GM18520 (cell line): Measurements from ENCODE around the gene SELENOS.
"Not testable (repeated sequence)": the region's sequence is repeated elsewhere in the genome, so short reads cannot be mapped to it uniquely, and the experiment has no call there.

Source experiments
- ATAC-seq: cut with Tn5 transposase; IDR thresholded peaks from one replicate; pipeline ENCODE4 v1.9.1; 2021; ENCODE audit not compliant: unreplicated experiment

The SELENOS gene

DNA sequence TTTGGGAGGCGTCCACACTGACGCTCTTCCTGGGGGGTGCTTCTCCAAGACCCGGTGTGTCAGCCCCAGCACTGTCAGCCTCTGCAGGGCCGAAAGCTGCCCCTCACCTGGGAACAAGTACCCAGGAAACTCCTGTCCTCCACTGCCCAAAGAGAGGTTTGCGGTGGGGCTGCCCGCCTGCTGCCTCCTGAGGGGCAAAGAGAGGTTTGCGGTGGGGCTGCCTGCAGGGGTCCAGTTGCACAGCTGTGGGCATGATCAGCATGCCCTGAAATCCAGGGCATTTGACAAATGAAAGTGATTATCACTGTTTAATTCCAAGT is 32.8 kb upstream of the SELENOS start:
- no peak for ATAC-seq

DNA sequence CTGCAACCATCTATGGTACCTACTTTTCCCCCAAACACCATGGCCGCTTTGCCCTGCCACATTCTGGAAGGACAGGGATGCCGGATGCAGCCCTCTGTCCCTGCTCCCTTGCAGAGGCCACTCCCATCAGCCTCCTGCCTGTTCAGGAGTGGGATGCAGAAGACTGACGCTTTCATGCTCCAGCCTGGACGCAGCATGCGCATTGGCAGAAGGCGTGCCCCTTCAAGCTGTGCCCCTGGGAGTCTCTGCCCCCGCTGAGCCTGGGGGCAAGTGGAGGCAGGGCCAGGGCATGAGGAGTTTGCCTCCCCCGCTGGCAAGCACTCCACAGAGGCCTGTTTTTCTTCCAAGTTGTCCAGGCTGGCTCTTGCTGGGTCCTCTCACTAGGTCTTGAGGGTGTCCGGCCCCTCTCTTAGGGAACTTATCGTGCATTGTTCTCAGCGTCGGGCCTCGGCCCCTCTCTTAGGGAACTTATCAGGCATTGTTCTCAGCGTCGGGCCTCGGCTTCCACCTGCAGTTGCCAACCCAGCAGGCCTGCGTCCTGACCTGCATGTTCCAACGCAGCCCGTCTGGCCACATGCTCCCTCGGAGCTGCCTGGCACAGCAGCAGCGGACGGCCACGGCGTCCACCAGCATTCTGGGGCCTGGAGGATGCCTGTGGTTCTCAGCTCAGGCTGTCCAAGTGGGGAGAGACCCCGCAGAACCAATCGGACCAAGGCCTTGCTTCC is 32.3 kb upstream of the SELENOS start:
- ATAC-seq: no peak

DNA sequence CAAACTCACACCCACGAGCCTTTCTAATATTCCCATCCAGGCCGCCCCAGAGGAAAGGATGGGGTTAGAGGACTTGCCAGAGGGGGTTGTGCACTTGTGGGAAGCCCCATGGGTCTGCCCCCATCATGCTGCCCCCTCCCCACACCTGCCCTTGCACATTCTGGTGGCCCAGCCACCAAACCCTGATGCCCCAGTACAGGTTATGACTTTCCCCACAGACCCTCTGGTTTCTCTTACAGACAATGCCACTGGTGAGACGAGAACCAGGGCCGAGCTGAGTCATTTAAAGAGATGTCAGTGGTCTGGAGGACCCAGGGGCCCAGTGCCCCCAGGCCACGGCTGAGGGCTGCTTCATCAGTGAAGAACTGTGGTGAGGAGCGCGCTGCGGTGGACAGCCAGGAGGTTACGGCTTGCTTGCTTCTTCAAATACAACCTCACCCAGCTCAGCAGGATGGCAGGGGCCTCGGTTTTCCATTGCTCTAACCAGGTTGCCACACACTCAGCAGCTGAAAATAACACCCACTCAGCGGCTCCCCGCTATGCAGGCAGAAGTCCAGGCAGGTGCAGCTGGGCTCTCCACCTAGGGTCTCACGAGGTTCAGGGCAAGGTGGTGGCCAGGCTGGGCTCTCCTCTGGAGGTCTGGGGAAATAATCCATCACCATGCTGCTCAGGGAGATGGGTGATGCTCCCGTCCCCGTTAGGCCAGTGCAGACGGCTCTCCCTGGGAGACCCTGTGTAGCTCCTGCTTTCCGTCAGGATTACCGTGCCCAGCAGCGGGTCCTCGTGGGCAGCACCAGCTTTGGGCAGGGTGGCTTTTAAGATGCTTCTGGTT is 31.5 kb upstream of the SELENOS start:
- no peak for ATAC-seq

DNA sequence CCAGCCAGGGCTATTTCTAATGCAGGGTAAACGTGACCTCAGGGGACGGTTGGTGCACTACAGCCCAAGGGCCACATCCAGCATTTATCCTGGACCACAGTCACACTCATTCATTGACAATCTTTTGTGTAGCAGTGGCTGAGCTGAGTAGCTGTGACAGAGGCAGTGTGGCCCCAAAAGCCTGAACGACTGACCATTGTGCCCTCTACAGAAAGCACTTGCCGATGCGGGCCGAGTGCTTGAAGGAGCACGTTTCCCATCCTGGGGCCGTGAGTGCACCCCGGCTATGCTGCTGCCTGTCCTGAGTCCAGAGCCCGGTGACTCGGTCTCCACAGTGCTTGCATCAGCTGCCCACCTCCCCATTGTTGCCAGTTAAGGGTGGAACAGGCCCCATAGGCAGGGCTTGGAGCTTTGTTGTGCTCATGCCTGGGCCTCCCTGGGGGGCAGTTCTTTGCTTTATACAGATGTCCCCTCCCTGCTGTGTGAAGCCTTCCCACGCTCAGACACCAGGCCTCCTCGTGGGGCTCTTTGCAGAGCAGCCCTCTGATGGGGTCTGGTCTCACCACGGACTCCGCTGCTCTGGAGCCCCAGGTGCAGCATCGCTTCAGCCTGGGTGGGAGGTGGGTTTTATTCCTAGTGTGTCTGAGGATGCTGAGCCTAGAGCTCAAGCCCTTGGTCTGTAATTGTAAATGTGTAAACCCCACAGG is 30.8 kb upstream of the SELENOS start:
- ATAC-seq: no peak

DNA sequence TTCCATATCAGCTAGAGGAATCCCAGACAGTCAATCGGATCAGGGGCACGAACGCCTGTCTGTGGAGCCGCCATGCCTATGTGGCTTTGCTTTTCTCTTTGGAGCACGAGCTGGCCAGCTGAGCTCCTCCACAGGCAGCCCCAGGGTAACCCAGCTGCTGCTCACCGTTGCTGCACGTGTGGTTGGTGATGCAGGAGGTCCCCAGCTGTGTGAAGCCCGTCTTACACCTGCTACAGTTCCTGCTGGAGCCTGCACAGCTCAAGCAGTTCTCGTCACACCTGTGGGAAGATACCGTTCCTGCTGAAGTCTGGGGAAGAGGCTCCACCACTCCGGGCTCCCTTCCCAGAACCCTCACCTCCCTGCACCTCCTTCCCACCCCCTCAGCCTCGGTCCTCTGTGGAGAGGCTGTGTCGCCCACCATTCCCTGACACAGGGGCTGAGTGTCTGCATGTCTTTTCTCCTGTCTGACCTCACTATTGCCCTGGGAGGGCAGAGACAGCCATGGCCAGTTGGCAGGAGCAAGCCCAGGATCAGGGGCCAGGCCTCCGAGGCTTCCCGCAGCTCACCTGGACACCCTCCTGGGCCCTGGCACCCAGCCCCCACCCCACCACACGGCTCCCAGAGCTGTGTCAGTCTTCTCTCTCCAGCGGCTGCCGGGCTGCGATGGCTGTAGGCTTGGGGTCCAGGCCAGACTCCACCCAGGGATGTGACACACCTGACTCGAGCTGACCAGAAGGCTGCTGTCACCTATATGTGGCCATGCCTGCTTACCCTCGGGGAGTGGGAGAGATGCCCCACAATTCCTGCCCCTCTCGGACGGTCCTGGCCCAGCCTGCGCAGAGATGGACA is 30.0 kb upstream of the SELENOS start:
- no peak for ATAC-seq

DNA sequence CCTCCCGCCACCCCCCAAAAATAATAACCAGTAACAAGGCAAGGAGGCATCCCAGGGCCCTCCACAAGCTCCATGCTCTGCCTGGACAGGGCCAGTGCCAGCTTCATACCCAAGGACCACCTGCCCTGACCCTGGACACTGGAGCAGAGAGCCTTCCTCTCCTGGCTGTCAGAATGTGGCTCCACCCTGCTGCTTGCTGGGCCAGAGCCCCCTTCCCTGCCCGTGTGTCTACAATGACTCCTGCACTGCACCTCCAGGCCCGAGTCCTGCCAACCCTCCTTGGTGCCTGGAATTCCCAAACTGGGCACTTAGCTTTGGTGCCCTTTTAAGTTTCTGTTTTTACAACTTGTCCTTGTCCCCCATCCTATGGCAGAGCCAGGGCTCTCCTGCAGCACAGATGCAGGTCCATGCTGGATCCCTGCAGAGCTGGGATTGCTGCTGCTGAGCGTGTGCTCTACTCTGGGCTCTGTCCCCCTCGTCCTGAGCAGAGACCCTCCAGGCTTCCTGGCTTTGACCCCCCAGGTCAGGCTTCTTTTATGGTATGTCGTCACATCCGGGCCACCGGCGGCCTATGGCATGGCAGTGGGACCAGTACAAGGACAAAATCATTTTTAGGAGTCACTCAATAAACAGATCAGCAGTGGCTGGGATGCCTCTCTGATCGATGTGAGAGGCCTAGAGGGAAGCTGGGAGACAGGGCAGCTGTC is 29.2 kb upstream of the SELENOS start:
- no peak for ATAC-seq

DNA sequence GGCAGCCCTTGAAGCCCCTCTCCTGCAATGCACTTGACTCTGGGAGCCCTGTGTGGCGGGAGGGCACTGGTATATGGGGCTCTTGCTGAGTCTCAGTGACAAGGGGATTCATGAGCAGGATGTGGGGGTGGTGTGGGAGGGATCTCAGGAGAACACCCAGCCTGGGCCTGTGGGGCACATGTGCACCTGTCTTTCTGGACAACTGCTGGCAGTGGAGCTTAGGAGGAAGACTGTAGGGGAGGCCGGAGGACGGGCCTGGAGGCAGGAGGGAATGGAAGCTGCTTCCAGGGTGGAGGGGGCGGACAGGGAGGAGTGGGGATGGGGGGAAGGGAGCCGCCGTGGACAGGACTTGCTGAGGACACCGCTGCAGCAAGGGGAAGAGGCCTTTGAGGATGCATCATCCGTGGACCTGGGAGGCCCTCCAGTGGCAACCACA is 28.6 kb upstream of the SELENOS start:
- no peak for ATAC-seq

DNA sequence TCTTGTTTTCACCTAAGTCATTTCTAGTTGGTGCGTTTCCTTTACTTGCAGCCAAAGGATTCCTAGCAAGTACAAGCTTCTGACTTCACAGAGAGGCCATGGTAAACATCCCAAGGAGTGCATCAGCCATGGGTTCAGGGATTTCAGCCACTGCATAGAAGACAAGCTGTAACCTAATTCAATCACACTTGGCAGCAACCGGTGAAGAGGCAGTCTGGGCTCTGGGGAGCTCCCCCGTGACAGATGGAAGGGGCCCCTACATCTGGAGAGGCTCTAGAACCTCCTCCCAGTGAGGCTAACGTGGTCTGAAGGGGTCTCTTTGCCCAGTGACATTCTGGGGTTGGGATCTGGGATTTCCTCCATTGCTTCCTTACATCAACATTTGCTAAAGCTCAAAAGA is 26.1 kb upstream of the SELENOS start:
- no peak for ATAC-seq

DNA sequence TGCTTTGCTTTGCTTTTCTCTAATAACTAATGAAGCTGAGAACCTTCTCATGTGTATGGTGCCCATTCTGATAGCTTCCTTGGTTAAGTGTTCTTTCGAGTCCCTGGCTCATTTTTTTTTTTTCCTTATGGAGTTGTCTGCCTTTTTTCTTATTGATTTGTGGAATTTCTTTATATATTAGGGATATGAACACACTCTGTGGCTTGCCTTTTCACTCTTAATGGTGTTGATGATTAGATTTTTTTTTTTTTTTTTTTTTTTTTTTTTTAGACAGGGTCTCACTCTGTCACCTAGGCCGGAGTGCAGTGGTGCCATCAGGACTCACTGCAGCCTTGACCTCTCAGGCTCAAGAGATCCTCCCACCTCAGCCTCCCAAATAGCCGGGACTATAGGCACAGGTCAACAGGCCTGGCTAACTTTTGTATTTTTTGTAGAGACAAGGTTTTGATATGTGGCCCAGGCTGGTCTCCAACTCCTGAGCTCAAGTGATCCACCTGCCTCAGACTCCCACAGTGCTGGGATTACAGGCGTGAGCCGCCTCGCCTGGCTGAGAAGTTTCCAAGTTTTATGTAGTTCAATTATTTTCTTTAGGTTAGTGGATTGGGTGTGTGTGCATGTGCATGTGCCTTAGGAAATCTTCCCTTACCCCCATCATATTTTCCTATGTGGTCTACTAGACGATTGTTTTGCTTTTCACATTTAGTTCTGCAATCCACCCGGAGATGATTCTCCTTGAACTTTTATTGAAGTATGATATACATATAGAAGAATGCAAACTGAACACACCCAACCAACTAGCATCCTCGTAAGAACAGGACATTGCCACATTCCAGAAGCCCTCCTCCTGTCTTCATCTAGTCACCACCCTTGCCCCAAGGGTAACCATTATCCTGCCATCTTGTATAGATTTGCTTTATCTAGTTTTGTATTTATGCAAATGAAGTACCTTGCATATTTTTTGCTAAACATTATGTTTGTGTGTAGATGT is 19.4 kb upstream of the SELENOS start:
- ATAC-seq: no peak

DNA sequence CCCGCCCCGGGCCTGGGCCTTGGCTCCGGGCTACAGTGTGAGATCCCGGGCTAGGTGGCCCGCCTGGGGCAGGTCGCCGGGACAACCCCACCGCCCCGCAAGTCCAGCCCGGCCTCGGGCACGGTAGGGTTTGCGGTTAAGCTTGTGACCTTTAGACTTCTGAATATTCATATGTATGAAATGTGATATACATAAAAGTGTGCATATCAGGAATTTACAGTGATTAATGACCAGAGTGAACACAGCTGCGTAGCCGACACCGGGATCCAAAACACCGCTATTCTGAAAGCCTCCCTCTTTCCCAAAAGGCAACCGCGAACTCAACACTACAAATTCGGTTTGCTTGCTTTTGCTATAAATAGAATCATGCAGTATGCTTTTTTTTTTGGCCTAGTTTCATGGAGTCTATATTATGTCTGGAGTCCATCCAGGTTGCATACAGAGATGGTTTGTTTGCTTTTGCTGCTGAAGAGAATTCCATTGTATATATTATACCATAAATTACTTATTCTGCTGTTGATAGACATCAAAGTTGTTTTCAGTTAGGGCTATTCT is 18.4 kb upstream of the SELENOS start:
- ATAC-seq: no peak

DNA sequence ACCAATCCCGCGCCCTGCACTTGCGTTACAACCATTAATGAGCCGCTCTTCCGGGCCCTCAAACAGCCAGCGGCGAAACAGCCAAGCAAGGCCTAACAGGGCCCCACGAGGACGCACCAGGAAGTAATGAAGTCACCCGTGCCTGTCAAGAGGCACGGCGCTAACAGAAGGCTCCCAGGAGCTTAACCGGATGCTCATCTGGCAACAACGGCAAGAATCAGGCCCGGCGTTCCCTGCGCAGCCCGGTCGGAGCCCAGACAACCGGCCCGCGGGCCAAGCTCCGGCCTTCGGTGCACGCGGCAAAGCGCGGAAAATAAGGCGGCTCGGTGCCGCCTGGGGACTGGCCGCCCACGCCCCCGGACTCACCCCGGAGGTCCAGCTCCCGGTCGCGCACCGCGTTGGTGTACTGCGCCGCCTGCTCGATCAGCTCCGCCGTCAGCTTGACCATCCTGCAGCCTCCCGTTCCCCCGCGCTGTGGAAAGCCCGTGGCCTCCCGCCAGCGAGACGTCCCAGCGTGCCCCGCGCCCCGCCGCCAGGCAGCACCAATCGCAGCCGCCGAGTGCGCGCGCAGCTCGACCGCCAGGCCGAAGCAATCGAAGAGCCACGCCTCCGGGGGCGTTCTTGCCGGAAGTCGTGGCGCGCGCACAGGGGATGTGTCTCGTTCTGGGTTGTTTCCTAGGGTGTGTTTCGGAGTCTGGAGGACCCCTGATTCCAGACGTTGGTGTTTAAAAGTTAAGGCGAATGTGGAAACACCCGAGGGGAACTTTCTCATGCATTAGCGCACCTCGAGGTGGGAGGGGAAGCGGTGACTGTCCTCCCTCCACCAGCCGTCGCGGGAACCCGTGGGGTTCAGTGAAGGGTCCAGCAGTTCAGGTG is 17.7 kb upstream of the SELENOS start, which contains the start of gene SNRPA1:
Gene SNRPA1 (minus strand): TSS at position 518 of the 876 bp plus-strand sequence. CDS start 70 bp downstream, at position 448.
- peak; percentile 69 for ATAC-seq

DNA sequence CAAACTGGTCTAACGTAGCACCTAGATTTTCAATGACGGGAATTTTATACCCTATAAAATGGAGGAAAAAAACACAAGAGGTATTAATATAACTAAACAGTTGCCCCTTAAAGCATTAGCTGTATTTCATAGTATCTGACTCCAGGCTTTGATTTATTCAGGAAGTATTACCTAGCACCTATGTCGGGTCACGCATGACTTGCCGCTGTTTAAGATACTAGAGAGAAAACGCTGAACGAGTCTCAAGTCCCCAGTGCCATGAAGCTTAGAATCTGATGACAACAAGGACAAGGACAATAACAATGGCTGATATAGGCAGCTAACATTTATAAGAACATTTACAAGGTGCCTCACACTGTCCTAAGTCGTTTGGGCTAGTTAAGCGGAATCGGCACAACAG is 15.8 kb upstream of the SELENOS start:
- no peak for ATAC-seq

DNA sequence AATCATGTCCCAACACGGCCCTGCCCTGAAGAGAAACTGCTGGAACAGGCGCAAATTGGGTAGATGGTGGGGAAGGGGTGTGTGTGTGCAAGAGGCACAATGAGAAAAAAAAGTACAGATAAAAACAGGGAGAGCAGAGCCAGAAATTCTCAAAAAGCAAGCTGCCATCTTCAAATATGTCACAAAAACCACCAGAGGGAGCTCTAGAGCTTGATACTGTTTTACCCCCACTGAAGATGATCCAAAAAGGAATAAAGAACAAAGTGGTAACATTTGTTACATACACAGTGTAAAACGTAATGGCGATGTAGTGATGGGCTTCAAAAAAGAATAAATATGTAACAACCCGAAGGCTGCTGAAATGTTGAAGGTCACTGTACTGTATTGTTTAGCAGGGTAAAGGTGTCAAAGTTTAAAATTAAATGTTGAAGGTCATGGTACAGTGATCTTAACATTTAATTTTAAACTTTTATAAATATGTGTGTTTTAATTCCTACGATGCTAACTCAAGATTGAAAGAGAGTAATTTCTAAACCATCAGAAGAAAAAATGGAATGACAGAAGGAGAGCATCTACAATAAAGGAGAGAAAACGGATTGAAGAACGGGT is 11.7 kb upstream of the SELENOS start:
- ATAC-seq: no peak

DNA sequence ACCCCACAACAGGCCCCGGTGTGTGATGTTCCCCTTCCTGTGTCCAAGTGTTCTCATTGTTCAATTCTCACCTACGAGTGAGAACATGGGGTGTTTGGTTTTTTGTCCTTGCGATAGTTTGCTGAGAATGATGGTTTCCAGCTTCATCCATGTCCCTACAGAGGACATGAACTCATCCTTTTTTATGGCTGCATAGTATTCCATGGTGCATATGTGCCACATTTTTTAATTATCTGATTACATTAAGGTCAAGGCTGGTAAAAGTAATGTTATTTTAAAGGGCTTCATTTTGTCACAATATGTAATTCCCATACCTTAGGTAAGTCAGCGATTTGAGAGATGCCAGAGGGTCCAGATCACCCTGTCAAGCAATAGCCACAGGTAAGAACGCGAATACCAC is 10.1 kb upstream of the SELENOS start:
- ATAC-seq: not testable (repeated sequence)

DNA sequence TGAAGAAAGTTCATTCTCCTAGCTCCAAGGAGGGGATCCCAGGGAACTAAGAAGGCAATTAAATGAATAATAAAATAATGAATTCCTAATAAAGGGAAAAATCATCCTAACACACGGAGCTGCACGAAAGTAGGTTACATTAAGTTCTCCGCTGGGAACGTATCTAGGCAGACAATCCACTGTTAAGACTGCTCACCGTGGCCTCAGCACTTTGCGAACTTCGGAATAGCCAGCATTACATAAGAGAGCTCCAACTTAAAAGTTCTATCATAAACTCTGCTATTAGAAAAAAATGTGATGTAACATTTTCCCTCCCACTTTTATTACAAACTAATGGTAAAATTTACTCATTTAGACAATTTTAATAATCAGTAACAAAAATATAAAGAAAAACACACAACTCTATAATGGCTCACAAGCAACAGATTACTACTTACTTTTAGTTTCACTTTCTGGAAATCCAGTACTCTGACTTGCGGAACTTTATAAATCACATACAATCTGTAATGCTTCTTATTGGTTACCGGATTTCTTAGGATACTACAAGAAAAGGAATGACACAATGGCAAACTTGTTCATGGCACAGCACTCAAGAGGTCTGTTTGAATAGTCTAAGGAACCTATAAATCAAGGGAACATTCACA is 9.3 kb upstream of the SELENOS start:
- no peak for ATAC-seq

DNA sequence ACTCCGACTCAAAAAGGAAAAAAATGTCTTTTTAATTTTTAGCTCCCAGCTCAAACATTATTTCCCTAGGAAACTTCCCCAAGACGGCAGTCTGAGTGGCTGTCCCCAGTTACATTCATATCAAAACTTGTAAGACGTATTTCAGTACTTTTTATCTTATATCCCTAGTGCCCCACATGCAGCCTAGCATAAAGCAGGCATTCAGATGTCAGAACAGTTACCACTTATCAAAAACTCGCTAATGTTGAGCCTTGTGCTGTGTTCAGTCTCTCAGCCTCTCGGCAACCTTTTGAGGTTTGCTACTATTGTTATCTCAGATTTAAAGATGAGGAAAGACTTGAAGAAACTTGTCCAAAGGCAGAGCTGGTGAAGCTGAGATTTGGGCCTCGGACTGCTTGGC is 6.6 kb upstream of the SELENOS start:
- no peak for ATAC-seq

DNA sequence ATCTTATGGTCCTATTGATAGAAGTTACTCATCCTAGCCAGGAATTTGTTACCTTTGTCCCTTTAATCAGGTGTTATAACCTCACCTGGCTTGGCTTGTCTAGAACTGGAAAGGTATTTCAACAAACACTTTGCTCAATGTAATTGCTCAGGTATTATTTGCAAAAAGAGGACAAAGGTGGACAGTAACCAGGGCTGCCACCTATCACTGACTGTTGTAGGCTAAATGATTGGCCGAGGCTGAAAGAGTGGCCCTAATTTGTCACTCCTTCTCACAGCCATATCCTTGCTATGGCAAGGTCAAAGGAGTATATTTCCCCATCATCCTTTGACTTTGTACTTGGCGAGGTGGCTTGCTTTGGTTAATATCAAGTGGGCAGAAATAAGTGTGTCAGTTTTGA is 2.7 kb upstream of the SELENOS start:
- ATAC-seq: no peak
